ENCODE data around the gene AIFM3. TPM values are rescaled to one million over a fixed set of nuclear protein-coding genes. Genes with fewer than 3 reads are reported as not detected.
A peak's percentile ranks its signal among the peaks of the same experiment; 100 is the strongest.

The AIFM3 gene
- total and polyA plus RNA-seq, 2 experiments from 2014 or later: 0.45 to 1.5 TPM

- H3K36me3 Mint-ChIP-seq (ENCODE audit: low read depth): no peaks in the 10 kb centered on the region
- no peaks in the 10 kb centered on the region for H3K9me2 ChIP-seq (ENCODE audit: insufficient read depth)
- peak overlapping the region; percentile 78; the same call in 1 of the 2 replicates for H3K27ac ChIP-seq (ENCODE audit: low read depth)
- no peak overlapping the region for H2AFZ ChIP-seq
- H3K9me3 Mint-ChIP-seq: no peaks in the 10 kb centered on the region
- TF ChIP-seq ZNF462 (CRISPR knock-in tag; IDR thresholded peaks at IDR 0.05) (0 out of 2 replicates have a peak, but pooled peaks have one; percentile 65), ETS1 (IDR thresholded peaks at IDR 0.05) (no peak)
- H3F3A ChIP-seq (replicated peaks; ENCODE audit: low read depth): no peaks in the 10 kb centered on the region
- ATAC-seq: peak; percentile 44
- H3K27me3 ChIP-seq (ENCODE audit: insufficient read depth): no peaks in the 10 kb centered on the region
- peaks cover 15% of the 10 kb centered on the region for H3K27me3 Mint-ChIP-seq (ENCODE audit: insufficient read depth, low read depth, poor library complexity)
- H3K79me2 ChIP-seq (replicated peaks; ENCODE audit: insufficient read depth): no peaks in the 10 kb centered on the region
- no peaks in the 10 kb centered on the region for H3K36me3 ChIP-seq (ENCODE audit: insufficient read depth)
- peak overlapping the region; percentile 62 for H3K4me3 Mint-ChIP-seq
- peak overlapping the region; percentile 73 for H3K4me2 ChIP-seq
- H3K4me1 Mint-ChIP-seq: peaks cover 43% of the 10 kb centered on the region
- peak overlapping the region; percentile 65; the same call in 1 of the 2 replicates for H3K27ac Mint-ChIP-seq
- H4K20me1 ChIP-seq (replicated peaks; ENCODE audit: insufficient read depth): no peaks in the 10 kb centered on the region
- DNase-seq (ENCODE audit: low spot score): peak; percentile 64
- peaks cover 18% of the 10 kb centered on the region for H3K4me1 ChIP-seq (ENCODE audit: insufficient read depth)
- peak overlapping the region; percentile 38 for H3K4me3 ChIP-seq
Measured at GRCh38 chr22:21010426-21011113, 43.5 kb downstream of the AIFM3 start.
